Measurements from ENCODE around the gene LRRC49. TPM values are rescaled to one million over a fixed set of nuclear protein-coding genes. Genes with fewer than 3 reads are reported as not detected.

The LRRC49 gene
- total RNA-seq, 5 donors from 2014 or later (not counting 1 experiment from before 2014, with no cell fraction given), result 0.16 to 0.77 (median 0.51) TPM; not detected in 1

DNA sequence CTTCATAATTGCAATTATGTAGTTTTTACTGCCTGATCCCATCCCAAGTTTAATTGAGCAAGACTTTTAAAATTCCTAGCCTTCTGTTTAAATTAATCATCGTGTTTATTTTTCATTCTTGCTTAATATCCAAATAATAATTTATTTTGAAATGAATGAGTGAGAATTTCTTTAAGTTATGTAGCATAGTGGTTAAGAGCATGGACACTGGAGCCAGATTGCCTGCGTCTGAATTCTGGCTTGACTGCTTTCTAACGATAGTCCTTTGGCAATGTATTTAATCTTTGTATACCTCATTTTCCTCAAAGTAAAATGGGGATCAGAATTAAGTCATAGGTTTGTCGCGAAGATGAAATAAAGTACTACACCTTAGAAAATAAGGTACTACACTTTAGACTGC, 71.4 kb downstream of the LRRC49 start:
- Histone ChIP-seq H3K36me3 (ENCODE audit: control insufficient read depth in 2 of 2, extremely low read depth in 1 of 2, insufficient read depth in 1 of 2, low read length in 1 of 2) (no peaks in the 10 kb centered on the region), H3K27me3 (replicated peaks in 1 of 2; ENCODE audit: control insufficient read depth in 2 of 2, extremely low read depth in 1 of 2, insufficient read depth in 2 of 2, low read length in 1 of 2) (peaks cover 0 to 2% of the 10 kb centered on the region in 2 experiments), H3K4me1 (ENCODE audit: control insufficient read depth in 1 of 2, extremely low read depth in 1 of 2, insufficient read depth in 2 of 2, low read length in 2 of 2) (no peaks in the 10 kb centered on the region), H3K27ac (ENCODE audit: low read length) (no peak overlapping the region), H3K9me3 (no peaks in the 10 kb centered on the region), H3K4me3 (ENCODE audit: control insufficient read depth in 1 of 2, extremely low read depth in 1 of 2, low read length in 1 of 2) (no peak overlapping the region)
- CTCF ChIA-PET, result no interaction called here
- no CpG with 5 or more reads among the region's 5 CpGs for WGBS (ENCODE audit: insufficient coverage)
- no peak overlapping the region for H3K27ac Mint-ChIP-seq
- POLR2A ChIA-PET, result no interaction called here
- peaks cover 4 to 16% of the 10 kb centered on the region in 2 donors for H3K27me3 Mint-ChIP-seq
- ATAC-seq (replicated peaks in 1 of 4), result no peak
- DNase-seq, result no peak
- H3K36me3 Mint-ChIP-seq, result no peaks in the 10 kb centered on the region
- H3K9me3 Mint-ChIP-seq, result peaks cover 0 to 6% (median 2%) of the 10 kb centered on the region in 3 donors
- no peaks in the 10 kb centered on the region for H3K4me1 Mint-ChIP-seq
- no peak overlapping the region for H3K4me3 Mint-ChIP-seq

DNA sequence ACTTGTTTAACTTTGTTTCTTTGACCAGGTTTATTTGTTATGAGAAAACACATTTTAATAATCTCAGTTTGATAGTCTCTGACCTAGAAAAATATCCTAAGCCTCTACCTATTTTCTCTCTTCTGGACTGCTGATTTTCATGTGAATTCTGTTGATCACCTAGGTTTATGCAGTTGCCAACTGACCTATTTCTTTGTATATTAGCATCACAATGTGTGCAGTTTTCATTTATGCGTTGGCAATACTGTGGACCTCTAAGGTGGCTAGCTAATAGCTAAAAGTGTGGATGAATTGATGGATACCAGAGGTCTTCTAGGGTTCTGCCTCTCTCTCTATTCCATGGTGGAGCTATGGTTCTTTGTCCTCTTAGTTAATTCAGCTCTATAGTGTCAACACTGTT, 72.1 kb downstream of the LRRC49 start:
- CTCF ChIA-PET, result no interaction called here
- Histone ChIP-seq H3K36me3 (ENCODE audit: control insufficient read depth in 2 of 2, extremely low read depth in 1 of 2, insufficient read depth in 1 of 2, low read length in 1 of 2) (no peaks in the 10 kb centered on the region), H3K4me1 (ENCODE audit: control insufficient read depth in 1 of 2, extremely low read depth in 1 of 2, insufficient read depth in 2 of 2, low read length in 2 of 2) (no peaks in the 10 kb centered on the region), H3K27ac (ENCODE audit: low read length) (no peak overlapping the region), H3K9me3 (no peaks in the 10 kb centered on the region), H3K4me3 (ENCODE audit: control insufficient read depth in 1 of 2, extremely low read depth in 1 of 2, low read length in 1 of 2) (no peak overlapping the region), H3K27me3 (replicated peaks in 1 of 2; ENCODE audit: control insufficient read depth in 2 of 2, extremely low read depth in 1 of 2, insufficient read depth in 2 of 2, low read length in 1 of 2) (no peaks in the 10 kb centered on the region)
- Mint-ChIP-seq H3K9me3 (peaks cover 0 to 6% (median 2%) of the 10 kb centered on the region in 3 donors), H3K27me3 (peaks cover 4 to 14% of the 10 kb centered on the region in 2 donors), H3K27ac (no peak overlapping the region), H3K4me3 (no peak overlapping the region), H3K4me1 (no peaks in the 10 kb centered on the region), H3K36me3 (no peaks in the 10 kb centered on the region)
- no peak for ATAC-seq (replicated peaks in 1 of 4)
- POLR2A ChIA-PET, result no interaction called here
- DNase-seq, result no peak
- WGBS (ENCODE audit: insufficient coverage), result 100% methylated on average over 1 of the region's 1 CpG

DNA sequence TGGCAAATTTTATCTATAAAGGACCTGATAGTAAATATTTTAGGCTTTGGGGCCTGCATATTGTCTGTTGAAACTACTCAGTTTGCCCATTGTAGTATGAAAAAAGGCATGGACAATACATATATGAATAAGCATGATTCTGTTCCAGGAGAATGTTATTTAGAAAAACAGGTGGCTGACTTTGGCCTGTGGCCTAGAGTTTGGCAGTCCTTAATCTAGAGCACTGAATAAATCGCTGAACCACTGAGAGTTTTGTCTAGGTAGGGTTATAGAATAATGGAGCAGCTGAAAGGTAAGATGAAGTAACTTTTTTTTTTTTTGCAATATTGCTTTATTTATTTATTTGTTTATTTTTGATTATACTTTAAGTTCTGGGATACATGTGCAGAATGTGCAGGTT, 75.0 kb downstream of the LRRC49 start:
- no peak overlapping the region for H3K4me3 Mint-ChIP-seq
- DNase-seq, result no peak
- Histone ChIP-seq H3K4me3 (ENCODE audit: control insufficient read depth in 1 of 2, extremely low read depth in 1 of 2, low read length in 1 of 2) (no peak overlapping the region), H3K9me3 (no peaks in the 10 kb centered on the region), H3K27me3 (replicated peaks in 1 of 2; ENCODE audit: control insufficient read depth in 2 of 2, extremely low read depth in 1 of 2, insufficient read depth in 2 of 2, low read length in 1 of 2) (no peaks in the 10 kb centered on the region), H3K4me1 (ENCODE audit: control insufficient read depth in 1 of 2, extremely low read depth in 1 of 2, insufficient read depth in 2 of 2, low read length in 2 of 2) (no peaks in the 10 kb centered on the region), H3K27ac (ENCODE audit: low read length) (no peak overlapping the region), H3K36me3 (ENCODE audit: control insufficient read depth in 2 of 2, extremely low read depth in 1 of 2, insufficient read depth in 1 of 2, low read length in 1 of 2) (no peaks in the 10 kb centered on the region)
- H3K4me1 Mint-ChIP-seq, result no peaks in the 10 kb centered on the region
- H3K9me3 Mint-ChIP-seq, result peaks cover 0 to 6% (median 0%) of the 10 kb centered on the region in 3 donors
- ChIA-PET CTCF (no interaction called here), POLR2A (no interaction called here)
- no peaks in the 10 kb centered on the region for H3K36me3 Mint-ChIP-seq
- peaks cover 0 to 7% of the 10 kb centered on the region in 2 donors for H3K27me3 Mint-ChIP-seq
- no CpG with 5 or more reads among the region's 1 CpG for WGBS (ENCODE audit: insufficient coverage)
- ATAC-seq (replicated peaks in 1 of 4), result no peak
- no peak overlapping the region for H3K27ac Mint-ChIP-seq

DNA sequence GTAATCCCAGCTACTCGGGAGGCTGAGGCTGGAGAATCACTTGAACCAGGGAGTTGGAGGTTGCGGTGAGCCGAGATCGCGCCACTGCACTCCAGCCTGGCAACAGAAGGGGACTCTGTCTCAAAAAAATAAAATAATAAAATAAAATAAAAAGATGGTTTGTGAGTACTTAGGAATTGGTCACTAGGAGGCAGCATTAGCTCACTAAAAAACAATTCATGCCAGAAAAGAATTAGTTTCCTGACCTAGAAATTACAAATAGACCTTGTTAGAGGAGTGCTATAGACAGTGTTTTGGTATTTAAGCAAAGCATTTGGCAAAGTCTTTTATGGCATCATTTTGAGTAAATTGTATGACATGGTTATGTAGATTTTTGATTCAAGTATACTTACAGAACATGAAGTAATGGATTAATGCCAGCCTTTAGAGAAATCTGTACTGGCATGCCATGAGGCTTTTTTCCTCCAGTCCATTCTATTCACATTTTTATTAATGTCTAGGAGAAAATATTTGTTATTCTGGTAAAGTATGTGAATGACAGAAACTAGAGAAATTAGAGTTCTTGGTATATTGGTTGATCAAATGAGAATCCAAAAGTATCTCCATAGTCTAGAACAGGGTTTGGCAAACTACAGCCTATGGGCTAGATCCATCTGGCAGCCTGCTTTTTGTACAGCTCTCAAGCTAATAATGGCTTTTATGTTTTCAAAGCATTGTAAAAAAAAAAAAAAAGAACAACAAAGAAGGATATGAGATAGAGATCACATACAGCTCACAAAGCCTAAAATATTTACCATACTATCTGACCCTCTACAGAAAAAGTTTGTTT, 81.6 kb downstream of the LRRC49 start:
- peaks cover 7 to 8% of the 10 kb centered on the region in 2 donors for H3K27me3 Mint-ChIP-seq
- ATAC-seq (replicated peaks in 1 of 4), result no peak
- POLR2A ChIA-PET, result no interaction called here

DNA sequence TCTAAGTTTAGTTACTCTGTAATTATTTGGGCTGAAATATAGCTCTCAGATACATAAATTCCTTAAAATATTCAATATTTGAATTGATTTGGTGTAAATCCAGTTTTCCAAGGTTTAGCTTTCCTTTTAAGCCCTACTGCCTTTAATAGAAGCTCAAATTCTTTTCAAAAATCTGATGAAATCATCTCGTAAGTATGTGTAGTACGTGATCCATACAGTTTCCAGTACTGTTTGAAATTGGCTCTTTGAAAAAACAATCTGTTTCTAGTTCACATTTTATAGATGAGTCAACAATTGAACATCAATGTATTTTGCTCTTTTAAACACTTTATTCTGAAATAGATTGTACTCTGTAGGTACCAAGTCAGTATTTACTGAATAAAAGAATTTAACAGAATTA, 84.2 kb downstream of the LRRC49 start:
- ChIA-PET CTCF (no interaction called here), POLR2A (no interaction called here)
- Mint-ChIP-seq H3K27me3 (peaks cover 12 to 15% of the 10 kb centered on the region in 2 donors), H3K36me3 (no peaks in the 10 kb centered on the region), H3K4me1 (no peaks in the 10 kb centered on the region), H3K9me3 (peaks cover 0 to 6% (median 5%) of the 10 kb centered on the region in 3 donors), H3K27ac (no peak overlapping the region), H3K4me3 (no peak overlapping the region)
- no peak overlapping the region for H3K27ac ChIP-seq (ENCODE audit: low read length)
- H3K4me1 ChIP-seq (ENCODE audit: control insufficient read depth in 1 of 2, extremely low read depth in 1 of 2, insufficient read depth in 2 of 2, low read length in 2 of 2), result no peaks in the 10 kb centered on the region
- ATAC-seq (replicated peaks in 1 of 4), result no peak
- no CpG with 5 or more reads among the region's 2 CpGs for WGBS (ENCODE audit: insufficient coverage)
- no peaks in the 10 kb centered on the region for H3K36me3 ChIP-seq (ENCODE audit: control insufficient read depth in 2 of 2, extremely low read depth in 1 of 2, insufficient read depth in 1 of 2, low read length in 1 of 2)
- H3K9me3 ChIP-seq, result no peaks in the 10 kb centered on the region
- DNase-seq, result no peak
- peaks cover 0 to 10% of the 10 kb centered on the region in 2 experiments for H3K27me3 ChIP-seq (replicated peaks in 1 of 2; ENCODE audit: control insufficient read depth in 2 of 2, extremely low read depth in 1 of 2, insufficient read depth in 2 of 2, low read length in 1 of 2)
- no peak overlapping the region for H3K4me3 ChIP-seq (ENCODE audit: control insufficient read depth in 1 of 2, extremely low read depth in 1 of 2, low read length in 1 of 2)

More for the DNA sequence above, 81.6 kb downstream of the LRRC49 start:
- Mint-ChIP-seq H3K27ac (no peak overlapping the region), H3K4me1 (no peaks in the 10 kb centered on the region), H3K4me3 (no peak overlapping the region), H3K36me3 (no peaks in the 10 kb centered on the region), H3K9me3 (peaks cover 0 to 6% (median 5%) of the 10 kb centered on the region in 3 donors)
- no peak overlapping the region for H3K27ac ChIP-seq (ENCODE audit: low read length)
- H3K4me1 ChIP-seq (ENCODE audit: control insufficient read depth in 1 of 2, extremely low read depth in 1 of 2, insufficient read depth in 2 of 2, low read length in 2 of 2), result no peaks in the 10 kb centered on the region
- no peak overlapping the region for H3K4me3 ChIP-seq (ENCODE audit: control insufficient read depth in 1 of 2, extremely low read depth in 1 of 2, low read length in 1 of 2)
- CTCF ChIA-PET, result no interaction called here
- no CpG with 5 or more reads among the region's 5 CpGs for WGBS (ENCODE audit: insufficient coverage)
- peaks cover 0 to 10% of the 10 kb centered on the region in 2 experiments for H3K27me3 ChIP-seq (replicated peaks in 1 of 2; ENCODE audit: control insufficient read depth in 2 of 2, extremely low read depth in 1 of 2, insufficient read depth in 2 of 2, low read length in 1 of 2)
- H3K9me3 ChIP-seq, result no peaks in the 10 kb centered on the region
- H3K36me3 ChIP-seq (ENCODE audit: control insufficient read depth in 2 of 2, extremely low read depth in 1 of 2, insufficient read depth in 1 of 2, low read length in 1 of 2), result no peaks in the 10 kb centered on the region
- peak in 1 of 35 experiments; percentile 3 for DNase-seq

DNA sequence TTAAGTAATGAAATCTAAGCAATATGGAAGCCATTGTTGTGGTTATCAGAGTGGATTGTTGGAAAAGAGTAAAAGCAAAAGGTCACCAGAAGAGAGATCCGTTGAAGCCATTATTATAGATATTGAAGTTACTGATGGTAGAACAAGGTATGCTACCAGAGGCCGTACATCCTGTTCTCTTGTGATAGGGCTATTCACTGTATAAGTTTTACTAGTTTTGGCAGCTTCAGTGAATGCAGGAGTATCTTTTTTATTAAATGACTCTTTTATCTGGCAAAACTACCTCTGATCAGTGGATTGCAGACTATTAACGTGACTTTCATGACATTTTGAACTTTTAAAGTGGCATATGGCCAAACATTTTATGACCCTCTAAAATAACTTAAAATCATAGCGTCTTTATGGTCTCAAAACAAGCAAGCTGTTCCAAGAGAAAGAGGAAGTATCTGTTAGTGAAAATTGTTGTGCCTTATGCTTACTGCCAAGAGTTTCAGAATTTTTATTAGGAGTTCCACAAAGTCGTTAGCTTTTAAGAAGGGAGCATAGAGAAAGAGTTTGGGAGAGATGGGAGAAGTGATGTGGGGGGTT, 102.9 kb downstream of the LRRC49 start:
- Histone ChIP-seq H3K27me3 (replicated peaks in 1 of 2; ENCODE audit: control insufficient read depth in 2 of 2, extremely low read depth in 1 of 2, insufficient read depth in 2 of 2, low read length in 1 of 2) (peaks cover 0 to 4% of the 10 kb centered on the region in 2 experiments), H3K4me1 (ENCODE audit: control insufficient read depth in 1 of 2, extremely low read depth in 1 of 2, insufficient read depth in 2 of 2, low read length in 2 of 2) (no peaks in the 10 kb centered on the region), H3K9me3 (peaks cover 3% of the 10 kb centered on the region), H3K27ac (ENCODE audit: low read length) (no peak overlapping the region), H3K4me3 (ENCODE audit: control insufficient read depth in 1 of 2, extremely low read depth in 1 of 2, low read length in 1 of 2) (no peak overlapping the region), H3K36me3 (ENCODE audit: control insufficient read depth in 2 of 2, extremely low read depth in 1 of 2, insufficient read depth in 1 of 2, low read length in 1 of 2) (no peaks in the 10 kb centered on the region)
- H3K27ac Mint-ChIP-seq, result no peak overlapping the region
- peaks cover 18 to 23% (median 22%) of the 10 kb centered on the region in 3 donors for H3K9me3 Mint-ChIP-seq
- no peak for ATAC-seq (replicated peaks in 1 of 4)
- no peak for DNase-seq
- H3K27me3 Mint-ChIP-seq, result peaks cover 6 to 10% of the 10 kb centered on the region in 2 donors
- ChIA-PET POLR2A (no interaction called here), CTCF (no interaction called here)
- no peaks in the 10 kb centered on the region for H3K4me1 Mint-ChIP-seq
- no peak overlapping the region for H3K4me3 Mint-ChIP-seq
- peaks cover 5% of the 10 kb centered on the region for H3K36me3 Mint-ChIP-seq
- 93% methylated on average over 2 of the region's 5 CpGs for WGBS (ENCODE audit: insufficient coverage)

Measured in T-cell (primary cell).